Activated T-helper 1 cell treated with anti-CD3 and anti-CD28 coated beads, Interleukin-12 subunit alpha, Interleukin-12 subunit beta, Interleukin-2, Interleukin-4 antibody, amounts not matched to agents 30 ng/mL and 10 ng/mL and 1 ng/mL, durations not matched to agents 14 hours and 24 hours and 36 hours (primary cell): ENCODE results near the gene PIP5K1A. TPM values are rescaled to one million over a fixed set of nuclear protein-coding genes. Genes with fewer than 3 reads are reported as not detected.

Experiments
- DNase-seq: peaks from one replicate; pipeline ENCODE4 v3.0.0; 2021; ENCODE audit warnings: low spot score
- H3K27ac Mint-ChIP-seq: one replicate; pipeline ENCODE4 v1.8.0; 2021; ENCODE audit warnings: mild to moderate bottlenecking, mixed read lengths
- H3K27me3 Mint-ChIP-seq: one replicate; pipeline ENCODE4 v1.8.0; 2022; ENCODE audit warnings: mild to moderate bottlenecking, moderate library complexity, mixed read lengths; ENCODE audit not compliant: insufficient read depth
- H3K36me3 Mint-ChIP-seq: one replicate; pipeline ENCODE4 v1.8.0; 2021; ENCODE audit warnings: low read depth, mixed read lengths
- H3K4me1 Mint-ChIP-seq: one replicate; pipeline ENCODE4 v1.8.0; 2021; ENCODE audit warnings: low read depth, mixed read lengths
- H3K4me3 Mint-ChIP-seq: one replicate; pipeline ENCODE4 v1.8.0; 2021; ENCODE audit warnings: mild to moderate bottlenecking, moderate library complexity, mixed read lengths
- H3K9me3 Mint-ChIP-seq: one replicate; pipeline ENCODE4 v1.8.0; 2021; ENCODE audit warnings: mixed read lengths
- intact Hi-C: fragments of 100-400 bp; cut with micrococcal nuclease; formaldehyde crosslinking; loops from one replicate; pipeline ENCODE4 v1.15.1; 2024
- total RNA-seq: library from RNA; stranded (reverse); gene quantifications from 2 replicates; pipeline ENCODE4 v1.2.3, GENCODE V29; 2022

PIP5K1A gene, protein sequence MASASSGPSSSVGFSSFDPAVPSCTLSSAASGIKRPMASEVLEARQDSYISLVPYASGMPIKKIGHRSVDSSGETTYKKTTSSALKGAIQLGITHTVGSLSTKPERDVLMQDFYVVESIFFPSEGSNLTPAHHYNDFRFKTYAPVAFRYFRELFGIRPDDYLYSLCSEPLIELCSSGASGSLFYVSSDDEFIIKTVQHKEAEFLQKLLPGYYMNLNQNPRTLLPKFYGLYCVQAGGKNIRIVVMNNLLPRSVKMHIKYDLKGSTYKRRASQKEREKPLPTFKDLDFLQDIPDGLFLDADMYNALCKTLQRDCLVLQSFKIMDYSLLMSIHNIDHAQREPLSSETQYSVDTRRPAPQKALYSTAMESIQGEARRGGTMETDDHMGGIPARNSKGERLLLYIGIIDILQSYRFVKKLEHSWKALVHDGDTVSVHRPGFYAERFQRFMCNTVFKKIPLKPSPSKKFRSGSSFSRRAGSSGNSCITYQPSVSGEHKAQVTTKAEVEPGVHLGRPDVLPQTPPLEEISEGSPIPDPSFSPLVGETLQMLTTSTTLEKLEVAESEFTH
- 98.9 and 101 TPM in 2 replicates for total RNA-seq

DNA sequence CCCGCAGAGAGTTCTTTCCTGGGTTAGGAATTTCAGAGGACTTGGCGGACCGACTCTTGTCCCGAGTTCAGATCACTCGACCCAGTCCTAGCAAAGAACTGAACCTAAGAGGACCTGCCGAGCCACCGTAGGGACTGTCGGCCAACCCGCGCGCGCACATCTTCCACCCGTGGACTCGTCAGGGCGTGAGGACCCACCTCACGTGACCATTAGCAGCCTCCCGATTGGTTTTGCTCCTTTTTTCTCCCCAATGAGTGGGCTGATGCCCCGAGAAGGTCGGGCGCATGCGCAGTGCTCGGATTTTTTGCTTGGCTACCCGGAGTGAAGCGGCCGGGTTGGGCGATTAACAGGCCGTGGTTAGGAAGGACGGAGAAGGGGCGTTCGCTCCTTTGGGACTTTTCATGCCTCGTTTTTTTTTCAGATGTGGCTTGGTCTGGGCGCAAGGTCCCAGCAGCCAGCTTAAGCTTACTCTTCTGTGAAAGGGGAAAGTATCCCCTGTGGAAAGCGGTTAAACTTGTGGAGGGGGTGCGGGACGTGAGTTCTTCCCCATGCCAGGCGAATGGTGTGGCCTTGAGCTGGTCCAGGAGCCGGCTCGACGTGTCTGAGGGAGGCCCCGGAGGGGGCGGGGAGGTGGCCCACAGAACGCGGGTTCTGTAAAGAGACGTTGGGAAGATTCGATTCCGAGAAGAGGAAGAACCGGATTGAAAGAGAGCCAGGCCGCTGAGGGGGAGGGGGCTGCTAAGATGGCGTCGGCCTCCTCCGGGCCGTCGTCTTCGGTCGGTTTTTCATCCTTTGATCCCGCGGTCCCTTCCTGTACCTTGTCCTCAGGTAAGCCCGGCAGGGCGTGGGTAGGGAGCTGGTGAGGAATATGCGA, at the start of gene PIP5K1A:
Gene PIP5K1A (plus strand): TSS at position 299 of the 874 bp plus-strand sequence. CDS start 445 bp downstream, at position 744.
- H3K27ac Mint-ChIP-seq, result peak within 1 kb of the TSS; percentile 94
- H3K4me3 Mint-ChIP-seq, result peak within 1 kb of the TSS; percentile 94
- intact Hi-C loops, result loop anchor here (1.0 to 2.0 kb wide), 8 partner anchors 9 to 149 kb away; partner anchors contain the start of genes PI4KB, PSMD4, RFX5 and SCNM1

GRCh38 chr1:151156515-151156819, 41.9 kb upstream of the PIP5K1A start, which contains the start of gene TNFAIP8L2:
Gene TNFAIP8L2 (plus strand): TSS chr1:151156649. CDS start chr1:151158698, 2,049 bp downstream.
- peak; percentile 72 for DNase-seq
- H3K4me3 Mint-ChIP-seq, result peak within 1 kb of the TSS; percentile 92
- no peaks in the 10 kb centered on the region for H3K9me3 Mint-ChIP-seq
- peaks cover 29% of the 10 kb centered on the region for H3K36me3 Mint-ChIP-seq
- peaks cover 42% of the 10 kb centered on the region for H3K4me1 Mint-ChIP-seq
- intact Hi-C loops, result loop anchor here (1.0 to 5.0 kb wide), 13 partner anchors 10 to 594 kb away; partner anchors contain the start of genes ARNT, CDC42SE1, ENSA and PI4KB
- H3K27me3 Mint-ChIP-seq, result no peaks in the 10 kb centered on the region
- H3K27ac Mint-ChIP-seq, result peak within 1 kb of the TSS; percentile 99

More for the DNA sequence above, at the start of gene PIP5K1A:
- Mint-ChIP-seq H3K9me3 (no peaks in the 10 kb centered on the region), H3K27me3 (peaks cover 7% of the 10 kb centered on the region), H3K36me3 (peaks cover 16% of the 10 kb centered on the region), H3K4me1 (peaks cover 35% of the 10 kb centered on the region)
- DNase-seq, result peak; percentile 97

DNA sequence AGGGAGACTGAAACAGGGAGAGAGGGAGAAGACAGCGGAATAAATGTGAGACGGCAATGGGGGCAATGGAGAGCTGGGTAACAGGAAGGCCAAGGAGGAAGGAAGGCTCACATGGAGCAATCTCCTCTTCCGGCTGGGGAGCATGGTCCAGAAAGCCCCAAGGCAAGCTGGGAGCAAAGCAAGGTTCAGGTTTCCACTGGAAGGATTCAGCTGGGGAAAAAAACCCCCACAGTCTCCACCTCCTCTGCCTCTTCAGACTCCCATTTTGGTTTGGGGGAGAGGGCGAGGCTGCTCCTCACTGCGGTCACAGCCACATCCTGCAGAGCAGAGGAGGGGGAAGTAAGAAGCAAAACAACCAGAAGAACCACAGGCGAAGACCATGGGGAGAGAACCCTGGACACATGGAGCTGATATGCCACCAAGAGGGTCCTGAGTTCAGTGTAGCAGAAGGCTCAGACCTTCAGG, 41.3 kb upstream of the PIP5K1A start:
- Mint-ChIP-seq H3K4me1 (peaks cover 48% of the 10 kb centered on the region), H3K27me3 (no peaks in the 10 kb centered on the region), H3K36me3 (peaks cover 33% of the 10 kb centered on the region), H3K27ac (peak overlapping the region; percentile 99), H3K9me3 (no peaks in the 10 kb centered on the region), H3K4me3 (peak overlapping the region; percentile 92)
- intact Hi-C loops, result loop anchor here (1.0 to 5.0 kb wide), 7 partner anchors 8 to 595 kb away; partner anchors contain the start of genes ENSA, LYSMD1, PI4KB and PIP5K1A
- DNase-seq, result peak; percentile 70

- H3K9me3 Mint-ChIP-seq, result no peaks in the 10 kb centered on the region
- no peaks in the 10 kb centered on the region for H3K27me3 Mint-ChIP-seq
- H3K4me1 Mint-ChIP-seq, result peaks cover 56% of the 10 kb centered on the region
- peak overlapping the region; percentile 92 for H3K4me3 Mint-ChIP-seq
- no peak for DNase-seq
- H3K36me3 Mint-ChIP-seq, result peaks cover 40% of the 10 kb centered on the region
- intact Hi-C loops, result loop anchor here (5.0 kb wide), 2 partner anchors 169 to 596 kb away; partner anchors contain the start of gene PI4KB
- peak overlapping the region; percentile 99 for H3K27ac Mint-ChIP-seq
Observed at GRCh38 chr1:151158326-151158725, 40.0 kb upstream of the PIP5K1A start.

DNA sequence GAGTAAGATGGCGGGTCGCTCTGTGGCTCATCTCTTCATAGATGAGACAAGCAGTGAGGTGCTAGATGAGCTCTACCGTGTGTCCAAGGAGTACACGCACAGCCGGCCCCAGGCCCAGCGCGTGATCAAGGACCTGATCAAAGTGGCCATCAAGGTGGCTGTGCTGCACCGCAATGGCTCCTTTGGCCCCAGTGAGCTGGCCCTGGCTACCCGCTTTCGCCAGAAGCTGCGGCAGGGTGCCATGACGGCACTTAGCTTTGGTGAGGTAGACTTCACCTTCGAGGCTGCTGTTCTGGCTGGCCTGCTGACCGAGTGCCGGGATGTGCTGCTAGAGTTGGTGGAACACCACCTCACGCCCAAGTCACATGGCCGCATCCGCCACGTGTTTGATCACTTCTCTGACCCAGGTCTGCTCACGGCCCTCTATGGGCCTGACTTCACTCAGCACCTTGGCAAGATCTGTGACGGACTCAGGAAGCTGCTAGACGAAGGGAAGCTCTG, 39.6 kb upstream of the PIP5K1A start:
- peak overlapping the region; percentile 92 for H3K4me3 Mint-ChIP-seq
- no peak for DNase-seq
- intact Hi-C loops, result loop anchor here (5.0 kb wide), 2 partner anchors 168 to 596 kb away; partner anchors contain the start of gene PI4KB

GRCh38 chr1:151159373-151159772, 39.0 kb upstream of the PIP5K1A start:
- no peaks in the 10 kb centered on the region for H3K9me3 Mint-ChIP-seq
- H3K27me3 Mint-ChIP-seq, result no peaks in the 10 kb centered on the region
- peaks cover 61% of the 10 kb centered on the region for H3K4me1 Mint-ChIP-seq
- no peak for DNase-seq
- peak overlapping the region; percentile 99 for H3K27ac Mint-ChIP-seq
- H3K4me3 Mint-ChIP-seq, result peak overlapping the region; percentile 60
- intact Hi-C loops, result loop anchor here (5.0 kb wide), 2 partner anchors 168 to 597 kb away; partner anchors contain the start of gene PI4KB
- H3K36me3 Mint-ChIP-seq, result peaks cover 42% of the 10 kb centered on the region

More for the DNA sequence above, 39.6 kb upstream of the PIP5K1A start:
- H3K4me1 Mint-ChIP-seq, result peaks cover 56% of the 10 kb centered on the region
- H3K27ac Mint-ChIP-seq, result peak overlapping the region; percentile 99
- H3K27me3 Mint-ChIP-seq, result no peaks in the 10 kb centered on the region
- H3K9me3 Mint-ChIP-seq, result no peaks in the 10 kb centered on the region
- H3K36me3 Mint-ChIP-seq, result peaks cover 40% of the 10 kb centered on the region

DNA sequence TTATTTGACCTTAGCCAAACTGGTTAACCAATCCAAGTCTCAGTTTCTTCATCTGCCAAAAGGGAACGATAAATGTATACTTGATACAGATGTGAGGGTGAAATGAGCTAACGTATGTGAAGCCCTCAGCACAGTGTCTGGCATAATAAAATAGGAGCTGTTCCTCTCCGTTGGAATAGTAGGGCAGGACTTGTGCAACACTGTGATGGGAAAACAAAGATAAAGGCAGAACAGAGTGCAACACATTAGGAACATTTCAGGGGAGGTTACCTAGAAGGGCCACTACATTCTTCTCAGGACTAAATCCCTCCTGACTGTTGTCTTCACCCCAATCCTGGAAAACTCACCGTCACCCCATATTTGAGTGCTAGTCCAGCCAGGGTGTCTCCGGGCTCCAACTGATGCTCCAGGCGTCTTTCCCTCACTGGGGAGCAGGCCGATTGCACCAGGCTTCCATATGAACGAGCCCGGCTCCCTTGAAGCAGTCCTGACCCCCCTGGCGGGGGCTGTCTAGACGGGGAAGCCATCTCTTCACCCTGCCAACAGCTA, 33.5 kb upstream of the PIP5K1A start:
- Mint-ChIP-seq H3K27ac (peak overlapping the region; percentile 97), H3K4me3 (peak overlapping the region; percentile 95), H3K4me1 (peaks cover 55% of the 10 kb centered on the region), H3K36me3 (peaks cover 48% of the 10 kb centered on the region), H3K9me3 (no peaks in the 10 kb centered on the region), H3K27me3 (peaks cover 2% of the 10 kb centered on the region)
- DNase-seq, result no peak
- intact Hi-C loops, result loop anchor here (1.0 to 5.0 kb wide), 6 partner anchors 8 to 447 kb away; partner anchors contain the start of genes GABPB2, PRUNE1, PSMD4 and SNX27

DNA sequence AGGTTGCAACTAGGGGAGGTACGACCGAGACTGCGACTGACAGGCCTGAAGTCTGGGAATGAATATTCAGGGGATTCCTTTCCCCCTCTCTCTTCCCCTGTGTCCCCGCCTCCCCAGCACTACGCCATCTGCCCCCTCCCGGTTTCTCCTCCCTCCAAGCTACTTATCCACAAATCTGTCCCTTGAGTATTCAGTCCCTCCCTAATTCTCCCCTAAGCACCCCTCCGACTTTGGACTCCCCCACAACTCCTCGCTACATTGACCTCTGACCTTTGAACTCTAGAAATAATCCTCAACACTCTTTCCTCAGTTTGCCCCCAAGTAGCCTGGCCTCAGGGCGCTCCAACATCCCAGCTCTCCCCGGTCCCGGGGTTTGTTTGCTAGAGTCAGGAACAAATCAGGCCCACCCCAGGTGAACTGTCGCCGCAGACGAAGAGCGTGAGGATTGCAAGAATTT, 33.0 kb upstream of the PIP5K1A start:
- H3K4me3 Mint-ChIP-seq, result peak overlapping the region; percentile 95
- H3K9me3 Mint-ChIP-seq, result no peaks in the 10 kb centered on the region
- no peak for DNase-seq
- intact Hi-C loops, result loop anchor here (1.0 to 5.0 kb wide), 6 partner anchors 8 to 447 kb away; partner anchors contain the start of genes GABPB2, PRUNE1, PSMD4 and SNX27
- H3K36me3 Mint-ChIP-seq, result peaks cover 45% of the 10 kb centered on the region
- peaks cover 53% of the 10 kb centered on the region for H3K4me1 Mint-ChIP-seq
- peak overlapping the region; percentile 97 for H3K27ac Mint-ChIP-seq
- peaks cover 2% of the 10 kb centered on the region for H3K27me3 Mint-ChIP-seq

GRCh38 chr1:151165738-151166504, 32.4 kb upstream of the PIP5K1A start, which contains the start of the genes LYSMD1 and SCNM1:
Gene LYSMD1 (minus strand): TSS chr1:151165902. CDS start chr1:151165258, 644 bp downstream.
Gene SCNM1 (plus strand): TSS chr1:151166144. CDS start chr1:151166153, 9 bp downstream.
- Mint-ChIP-seq H3K4me3 (peak within 1 kb of the TSS; percentile 95), H3K9me3 (no peaks in the 10 kb centered on the region), H3K27me3 (peaks cover 2% of the 10 kb centered on the region), H3K4me1 (peaks cover 53% of the 10 kb centered on the region), H3K36me3 (peaks cover 43% of the 10 kb centered on the region), H3K27ac (peak within 1 kb of the TSS; percentile 97)
- DNase-seq, result peak; percentile 96
- intact Hi-C loops, result loop anchor here (1.0 to 5.0 kb wide), 8 partner anchors 9 to 446 kb away; partner anchors contain the start of genes GABPB2, PIP5K1A, PRUNE1 and PSMD4

DNA sequence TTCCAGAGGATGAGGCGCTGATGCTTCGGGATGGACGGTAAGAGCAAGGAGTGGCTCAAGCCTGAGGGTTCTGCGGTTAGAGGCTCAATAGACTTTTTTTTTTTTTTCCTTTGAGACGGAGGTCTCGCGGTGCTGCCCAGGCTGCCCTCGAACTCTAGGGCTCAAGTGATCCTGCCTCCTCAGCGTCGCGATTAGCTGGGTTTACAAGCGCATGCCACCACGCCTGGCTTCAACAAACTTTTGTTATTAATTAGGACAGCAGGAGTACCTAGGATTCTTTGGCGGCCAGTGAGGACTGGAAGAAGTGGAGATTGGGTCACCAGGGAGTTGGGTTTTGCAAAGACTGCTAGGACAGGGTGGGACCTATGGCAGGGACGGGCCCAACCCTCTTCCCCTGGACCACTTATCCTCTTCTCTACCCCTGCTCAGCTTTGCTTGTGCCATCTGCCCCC, 31.8 kb upstream of the PIP5K1A start:
- intact Hi-C loops, result loop anchor here (1.0 to 5.0 kb wide), 3 partner anchors 23 to 446 kb away; partner anchors contain the start of genes PIP5K1A and SNX27
- Mint-ChIP-seq H3K27me3 (peaks cover 2% of the 10 kb centered on the region), H3K9me3 (no peaks in the 10 kb centered on the region)

More for the DNA sequence above, 31.8 kb upstream of the PIP5K1A start:
- peaks cover 42% of the 10 kb centered on the region for H3K36me3 Mint-ChIP-seq
- H3K4me1 Mint-ChIP-seq, result peaks cover 51% of the 10 kb centered on the region
- peak overlapping the region; percentile 95 for H3K4me3 Mint-ChIP-seq
- DNase-seq, result no peak
- H3K27ac Mint-ChIP-seq, result peak overlapping the region; percentile 97
